AG04450 (cell line): ENCODE measurements around the gene ARHGAP35. TPM values are rescaled to one million over a fixed set of nuclear protein-coding genes. Genes with fewer than 3 reads are reported as not detected.

ENCODE experiments used
- CTCF ChIA-PET: fragments of 300-600, 350-600 bp; formaldehyde crosslinking; extraction: SDS; loops from one replicate; lab custom pipeline; 2022; ENCODE audit warnings: antibody characterized with exemption, inconsistent platforms; lab: Charles Lee
- POLR2A ChIA-PET: fragments of 350-600 bp; formaldehyde crosslinking; extraction: SDS; loops from one replicate; lab custom pipeline; 2021; ENCODE audit warnings: antibody characterized with exemption, inconsistent platforms; lab: Yijun Ruan, JAX
- DNase-seq: peaks from one replicate; pipeline ENCODE4 v3.0.0-alpha.2; 2011; ENCODE audit warnings: low read depth, low spot score
- H3K27ac ChIP-seq: one replicate; pipeline ENCODE4 v1.5.1; 2012; ENCODE audit warnings: low read depth, low read length, control low read depth
- H3K27me3 ChIP-seq: one replicate; pipeline ENCODE4 v1.6.0; 2012; ENCODE audit warnings: low read length; ENCODE audit not compliant: control insufficient read depth, insufficient read depth
- H3K4me3 ChIP-seq: 2 replicates; pipeline ENCODE4 v1.5.1; 2011; ENCODE audit warnings: mild to moderate bottlenecking, low read depth, low read length, control low read depth
- H3K9me3 ChIP-seq: 2 replicates; pipeline ENCODE4 v1.5.1; 2012; ENCODE audit warnings: low read length; ENCODE audit not compliant: control insufficient read depth, insufficient read depth
- polyA plus RNA-seq: library from polyadenylated mRNA; depleted of rRNA; stranded (reverse); fragments of >200 nt; gene quantifications from 2 replicates; pipeline ENCODE4 v1.2.3, GENCODE V29; 2011; rRNA removed
- TF ChIP-seq, protein P1 (sequence below): IDR thresholded peaks from 2 replicates; pipeline ENCODE4 v1.5.1; 2011; ENCODE audit warnings: low read depth, low read length, control low read depth, inconsistent platforms

Gene ARHGAP35
- polyA plus RNA-seq, 1 experiment = 28.7 TPM

DNA sequence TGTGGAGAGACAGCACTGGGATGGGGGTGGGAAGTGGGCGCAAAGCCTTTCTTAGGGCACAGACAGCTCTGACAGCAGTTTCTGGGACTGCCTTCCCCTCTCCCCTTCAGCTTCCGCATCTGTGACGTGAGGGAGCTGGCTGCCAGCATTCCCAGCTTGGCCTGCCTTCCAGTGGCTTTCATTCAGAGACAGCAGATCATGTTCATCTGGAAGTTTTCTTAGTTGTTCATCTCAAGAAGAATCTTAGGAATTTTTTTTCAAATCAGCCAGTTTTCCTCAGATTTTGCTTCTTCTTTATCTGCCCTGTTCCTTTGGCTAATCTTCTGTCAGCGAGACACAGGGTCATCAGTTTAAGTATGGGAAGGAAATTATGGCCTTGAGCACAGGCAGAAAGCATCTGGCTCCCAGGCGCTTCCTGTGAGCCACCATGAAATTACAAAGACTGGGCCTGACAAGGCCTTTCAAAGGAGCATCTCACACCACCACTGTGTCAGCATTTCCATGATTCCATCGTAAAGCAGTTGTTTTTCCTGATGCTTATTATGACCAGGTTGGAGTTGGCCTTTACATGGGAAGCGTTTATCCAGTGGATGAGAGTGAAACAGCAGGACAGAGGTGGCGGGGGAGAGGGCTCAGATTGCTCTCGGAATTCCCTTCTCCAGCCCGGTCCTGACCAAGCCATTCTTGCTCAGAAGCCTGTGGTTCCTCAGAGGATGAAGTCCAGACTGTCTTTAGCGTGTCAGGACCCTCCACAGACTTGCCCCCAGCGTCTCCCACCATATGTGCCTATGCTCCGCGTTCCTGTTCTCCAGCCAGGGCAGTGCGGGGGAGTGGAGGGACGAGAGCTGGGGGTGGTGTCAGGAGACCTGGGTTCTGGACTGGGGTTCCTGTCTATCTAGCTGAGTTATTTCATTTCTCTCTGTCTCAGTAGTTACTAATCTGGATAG, 43.6 kb downstream of the ARHGAP35 start:
- ChIA-PET CTCF (interaction anchor here (1.4 kb wide), 1 partner anchor 87 kb away, joined by 3 read pairs; no protein-coding TSS in a partner anchor), POLR2A (no interaction called here)
- no peaks in the 10 kb centered on the region for H3K27me3 ChIP-seq
- no peaks in the 10 kb centered on the region for H3K9me3 ChIP-seq
- no peak overlapping the region for H3K4me3 ChIP-seq
- TF ChIP-seq, protein P1, sequence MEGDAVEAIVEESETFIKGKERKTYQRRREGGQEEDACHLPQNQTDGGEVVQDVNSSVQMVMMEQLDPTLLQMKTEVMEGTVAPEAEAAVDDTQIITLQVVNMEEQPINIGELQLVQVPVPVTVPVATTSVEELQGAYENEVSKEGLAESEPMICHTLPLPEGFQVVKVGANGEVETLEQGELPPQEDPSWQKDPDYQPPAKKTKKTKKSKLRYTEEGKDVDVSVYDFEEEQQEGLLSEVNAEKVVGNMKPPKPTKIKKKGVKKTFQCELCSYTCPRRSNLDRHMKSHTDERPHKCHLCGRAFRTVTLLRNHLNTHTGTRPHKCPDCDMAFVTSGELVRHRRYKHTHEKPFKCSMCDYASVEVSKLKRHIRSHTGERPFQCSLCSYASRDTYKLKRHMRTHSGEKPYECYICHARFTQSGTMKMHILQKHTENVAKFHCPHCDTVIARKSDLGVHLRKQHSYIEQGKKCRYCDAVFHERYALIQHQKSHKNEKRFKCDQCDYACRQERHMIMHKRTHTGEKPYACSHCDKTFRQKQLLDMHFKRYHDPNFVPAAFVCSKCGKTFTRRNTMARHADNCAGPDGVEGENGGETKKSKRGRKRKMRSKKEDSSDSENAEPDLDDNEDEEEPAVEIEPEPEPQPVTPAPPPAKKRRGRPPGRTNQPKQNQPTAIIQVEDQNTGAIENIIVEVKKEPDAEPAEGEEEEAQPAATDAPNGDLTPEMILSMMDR = no peak
- DNase-seq = peak; percentile 34
- H3K27ac ChIP-seq = peak overlapping the region; percentile 80

DNA sequence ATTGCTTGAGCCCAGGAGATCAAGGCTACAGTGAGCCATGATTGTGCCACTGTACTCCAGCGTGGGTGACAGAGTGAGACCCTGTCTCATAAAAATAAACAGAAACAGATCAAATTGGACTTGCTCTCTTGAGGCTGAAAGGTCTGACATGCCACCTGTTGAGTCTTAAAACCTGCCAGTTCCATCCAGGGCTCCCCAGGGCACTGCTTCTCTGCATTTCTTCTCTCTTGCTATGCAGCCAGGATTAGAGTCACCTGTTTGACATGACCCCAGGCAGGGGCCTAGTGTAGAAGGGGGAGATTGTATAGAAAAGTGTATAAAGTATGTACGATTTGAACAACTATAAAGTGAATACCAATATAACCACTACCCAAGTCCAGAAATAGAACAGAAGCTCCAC, 45.4 kb downstream of the ARHGAP35 start:
- ChIA-PET CTCF (no interaction called here), POLR2A (no interaction called here)
- Histone ChIP-seq H3K4me3 (no peak overlapping the region), H3K9me3 (no peaks in the 10 kb centered on the region), H3K27ac (no peak overlapping the region), H3K27me3 (no peaks in the 10 kb centered on the region)
- TF ChIP-seq, protein P1 = no peak
- no peak for DNase-seq

DNA sequence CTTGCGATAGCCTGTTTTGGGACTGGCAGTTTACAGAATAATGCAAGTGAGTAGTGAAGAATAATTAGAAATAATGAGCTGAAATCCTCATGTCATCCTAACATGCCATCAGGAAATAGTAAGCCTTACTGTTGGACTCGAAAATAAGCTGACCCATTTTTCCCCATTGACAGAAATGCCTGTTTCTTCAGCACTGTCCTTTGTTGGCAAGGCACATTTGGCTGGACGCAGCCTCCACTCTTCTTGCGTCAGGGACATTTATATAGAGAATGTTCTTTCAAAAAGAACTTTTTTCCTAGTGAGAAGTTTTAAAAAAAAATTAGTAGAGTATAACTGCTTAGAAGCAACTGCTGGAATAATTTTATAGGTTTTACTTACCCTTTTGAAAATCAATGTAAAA, 47.1 kb downstream of the ARHGAP35 start:
- H3K27ac ChIP-seq = no peak overlapping the region
- ChIA-PET CTCF (interaction anchor here (1.0 to 1.2 kb wide), 3 partner anchors 19 to 105 kb away, joined by 3 to 6 read pairs (median 4); no protein-coding TSS in a partner anchor), POLR2A (no interaction called here)
- no peaks in the 10 kb centered on the region for H3K9me3 ChIP-seq
- TF ChIP-seq, protein P1 = no peak
- H3K4me3 ChIP-seq = no peak overlapping the region
- DNase-seq = no peak
- no peaks in the 10 kb centered on the region for H3K27me3 ChIP-seq

DNA sequence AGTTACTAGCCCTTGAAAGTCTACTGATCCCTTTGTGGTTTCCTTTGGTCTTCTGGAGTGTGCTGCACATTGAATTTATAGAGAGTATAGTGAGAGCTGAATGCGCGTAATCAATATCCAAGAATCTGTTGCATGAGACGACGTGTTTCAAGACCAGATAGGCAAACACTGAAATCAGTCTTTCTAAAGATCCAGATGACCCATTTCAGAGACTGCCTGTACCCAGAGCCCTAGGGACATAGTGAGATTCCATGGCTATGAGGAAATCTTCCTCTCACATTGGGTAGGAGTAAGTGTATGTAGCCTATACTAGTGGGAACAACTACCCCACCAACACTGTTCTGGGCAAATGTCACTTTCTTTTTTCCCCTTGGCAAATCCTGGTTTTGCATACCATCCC, 48.6 kb downstream of the ARHGAP35 start:
- TF ChIP-seq, protein P1 = no peak
- CTCF ChIA-PET = interaction anchor here (1.2 kb wide), 1 partner anchor 10 kb away, joined by 3 read pairs; no protein-coding TSS in a partner anchor
- Histone ChIP-seq H3K27ac (no peak overlapping the region), H3K27me3 (no peaks in the 10 kb centered on the region), H3K9me3 (no peaks in the 10 kb centered on the region), H3K4me3 (no peak overlapping the region)
- DNase-seq = no peak
- POLR2A ChIA-PET = no interaction called here

Other genes starting within 250 kb of the ARHGAP35 start
- 2.4 and 4.2 TPM in 2 replicates for gene PTGIR, start 235.9 kb upstream of the ARHGAP35 start, polyA plus RNA-seq
- not detected in 2 replicates for gene GNG8, start 224.8 kb upstream of the ARHGAP35 start, polyA plus RNA-seq
- 6.1 and 6.9 TPM in 2 replicates for gene DACT3, start 199.8 kb upstream of the ARHGAP35 start, polyA plus RNA-seq
- gene PRKD2, start 143.9 kb upstream of the ARHGAP35 start, polyA plus RNA-seq = 6.7 and 10.3 TPM in 2 replicates
- gene FKRP, start 114.9 kb upstream of the ARHGAP35 start, polyA plus RNA-seq = 12.1 and 12.6 TPM in 2 replicates
- 48.1 and 59.3 TPM in 2 replicates for gene STRN4, start 114.5 kb upstream of the ARHGAP35 start, polyA plus RNA-seq
- gene SLC1A5, start 72.4 kb upstream of the ARHGAP35 start, polyA plus RNA-seq = 314 and 342 TPM in 2 replicates
- 148 and 162 TPM in 2 replicates for gene AP2S1, start 10.2 kb upstream of the ARHGAP35 start, polyA plus RNA-seq
- gene NPAS1, start 158.8 kb downstream of the ARHGAP35 start, polyA plus RNA-seq = 0.30 and 0.36 TPM in 2 replicates
- 5.3 and 9.3 TPM in 2 replicates for gene TMEM160, start 187.6 kb downstream of the ARHGAP35 start, polyA plus RNA-seq